Globus pallidus (tissue), 1 donor: ENCODE measurements around the gene PPP2CA.
"Not testable (repeated sequence)": the region's sequence is repeated elsewhere in the genome, so short reads cannot be mapped to it uniquely, and the experiment has no call there.

Experiments used
- DNase-seq: peaks from one replicate; pipeline ENCODE4 v3.0.0-alpha.2; 2015; ENCODE audit warnings: low spot score

PPP2CA gene

DNA sequence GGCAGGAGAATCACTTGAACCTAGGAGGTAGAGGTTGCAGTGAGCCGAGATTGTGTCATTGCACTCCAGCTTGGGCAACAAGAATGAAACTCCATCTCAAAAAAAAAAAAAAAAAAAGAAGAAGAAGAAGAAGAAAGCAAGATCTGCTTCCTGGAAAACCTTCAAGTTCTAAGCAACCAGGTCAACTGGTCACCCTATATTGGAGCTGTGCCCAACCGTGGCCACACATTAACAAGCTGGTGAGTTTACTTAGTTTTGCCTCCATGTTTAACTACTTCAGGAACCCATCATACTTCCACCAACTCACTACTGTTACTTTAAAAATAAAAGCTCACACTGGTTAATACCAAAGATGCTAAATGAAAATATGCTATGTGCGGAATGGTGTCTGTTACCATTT is 36.8 kb downstream of the PPP2CA start:
- DNase-seq, result no peak

DNA sequence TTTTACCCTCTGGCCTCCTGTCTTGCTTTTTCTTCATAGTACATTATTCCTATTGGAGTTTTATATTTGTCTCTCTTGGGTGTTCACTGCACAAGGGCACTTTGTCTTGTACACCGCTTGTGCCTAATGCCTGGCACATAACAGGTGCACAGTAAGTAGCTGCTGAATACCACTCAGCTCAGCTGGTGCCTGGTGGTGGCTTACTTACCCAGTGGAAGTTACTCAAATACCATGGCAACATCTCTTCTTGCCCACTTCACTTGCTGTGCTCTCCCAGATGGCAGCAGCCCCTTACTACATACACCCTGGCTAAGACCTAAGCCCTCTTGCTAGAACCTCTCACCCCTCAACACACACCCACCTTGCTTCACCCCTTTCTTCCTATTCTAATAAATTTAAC is 37.8 kb downstream of the PPP2CA start:
- DNase-seq, result no peak

DNA sequence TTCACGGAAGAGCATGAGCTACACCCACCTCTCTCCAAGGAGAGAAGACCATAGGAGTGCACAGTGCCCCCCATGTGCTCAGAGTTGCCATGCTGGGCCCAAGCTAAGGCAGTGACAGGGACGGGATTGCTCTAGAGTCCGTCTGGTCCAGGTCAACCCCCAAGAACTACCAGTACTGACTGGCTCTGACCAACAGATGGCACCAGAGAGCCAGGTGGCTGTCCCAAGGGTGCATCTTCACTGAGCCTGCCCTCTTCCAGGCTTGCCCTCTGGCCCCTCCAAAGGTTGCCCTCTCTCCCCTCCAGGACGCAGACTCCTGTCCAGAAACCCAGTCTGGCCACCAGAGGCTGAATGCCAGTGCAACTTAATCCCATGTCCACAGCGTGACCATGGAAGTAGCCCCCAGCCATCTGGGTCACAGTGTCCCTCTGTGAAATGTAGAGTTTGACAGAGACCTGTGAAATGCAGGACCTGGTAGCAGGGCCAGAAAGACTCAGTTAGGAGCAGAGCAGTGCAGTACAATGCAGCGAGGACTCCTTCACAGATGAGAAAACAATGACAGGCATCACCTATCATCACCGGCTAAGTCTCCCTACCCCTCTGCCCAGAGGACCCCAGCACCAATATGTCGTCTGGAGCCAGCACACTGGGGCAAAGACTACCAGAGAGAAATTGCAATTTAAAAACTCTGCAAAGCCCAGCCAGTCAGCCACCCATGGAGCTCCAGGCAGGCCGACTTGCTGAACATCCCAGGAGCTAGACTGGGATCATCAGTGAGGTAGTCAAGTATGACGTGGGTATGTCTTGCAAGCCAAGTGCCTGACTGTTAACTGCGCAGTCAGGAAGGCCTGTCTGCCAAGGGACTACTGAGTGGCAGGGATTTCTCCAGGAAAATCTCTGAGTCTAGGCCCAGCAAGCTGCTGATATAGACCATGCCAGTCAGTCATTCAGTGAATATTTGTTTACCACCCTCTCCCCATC is 41.4 kb downstream of the PPP2CA start:
- peak; percentile 60 for DNase-seq

DNA sequence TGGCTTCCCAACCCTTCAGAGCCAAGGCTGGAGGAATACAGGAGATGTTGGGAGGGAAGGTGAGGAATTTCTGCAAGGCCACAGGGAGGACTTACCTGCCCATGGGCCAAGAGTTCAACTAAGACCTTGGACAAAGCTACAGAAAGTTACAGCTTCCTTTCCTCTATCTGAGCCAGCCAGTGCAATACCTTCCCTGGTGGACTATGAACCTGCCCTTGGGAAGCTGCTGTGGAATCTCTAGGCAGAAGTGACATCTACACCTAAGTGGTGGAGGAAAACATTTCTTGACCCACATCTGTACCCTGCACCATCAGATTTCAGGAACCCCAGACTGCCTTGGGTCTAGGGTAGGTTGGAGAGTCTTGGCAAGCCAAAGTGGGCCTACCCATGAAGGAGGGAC is 42.4 kb downstream of the PPP2CA start:
- no peak for DNase-seq

DNA sequence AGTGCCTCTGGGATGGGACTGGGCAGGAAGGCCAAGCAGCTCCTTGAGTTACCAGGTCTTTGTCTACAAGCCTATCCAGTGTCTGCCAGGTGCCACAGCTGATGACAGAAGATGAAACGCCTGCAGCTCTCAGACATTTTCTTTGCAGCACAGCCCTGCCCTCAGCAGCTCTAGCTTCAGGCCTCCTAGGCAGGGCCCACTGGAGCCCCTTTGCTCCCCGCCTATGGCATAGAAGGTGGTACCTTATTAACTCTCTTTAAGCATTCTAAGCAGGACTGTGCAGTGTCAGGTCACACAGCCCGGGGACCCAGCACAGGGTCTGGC is 47.8 kb downstream of the PPP2CA start:
- no peak for DNase-seq

DNA sequence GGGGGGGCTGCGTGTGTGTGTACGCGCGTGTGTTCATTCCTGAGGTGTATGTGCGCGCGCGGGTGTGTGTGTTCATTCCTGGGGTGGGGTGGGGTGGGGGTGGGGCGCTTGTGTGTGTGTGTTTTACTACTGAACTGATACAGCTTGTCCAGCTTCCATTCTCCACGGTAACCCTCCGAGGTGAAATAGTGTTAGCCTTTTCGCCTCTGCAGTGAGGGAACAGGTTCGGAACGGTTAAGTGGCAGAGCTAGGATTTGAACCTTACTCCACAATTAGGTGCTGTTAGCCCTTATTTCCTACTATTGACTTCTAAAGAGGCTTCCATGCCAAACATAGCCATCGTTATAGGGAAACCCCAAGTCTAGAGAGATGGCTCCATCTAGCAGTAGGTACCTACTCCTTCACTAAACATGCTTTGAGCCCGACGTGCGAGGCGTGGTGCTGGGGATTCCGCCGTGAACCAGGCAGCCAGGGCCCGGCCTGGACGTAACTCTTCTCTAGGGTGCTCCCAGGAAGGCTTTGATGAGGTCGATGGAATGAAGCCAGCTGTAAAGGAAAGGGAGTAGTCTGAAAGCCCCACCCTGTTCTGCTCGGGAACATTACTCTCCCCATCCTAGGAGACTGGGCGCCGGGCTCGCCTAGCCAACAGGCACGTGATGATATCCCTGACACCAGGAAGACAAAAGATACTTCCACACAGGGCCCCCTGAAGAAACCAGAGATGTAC is 48.3 kb downstream of the PPP2CA start:
- DNase-seq, result no peak

DNA sequence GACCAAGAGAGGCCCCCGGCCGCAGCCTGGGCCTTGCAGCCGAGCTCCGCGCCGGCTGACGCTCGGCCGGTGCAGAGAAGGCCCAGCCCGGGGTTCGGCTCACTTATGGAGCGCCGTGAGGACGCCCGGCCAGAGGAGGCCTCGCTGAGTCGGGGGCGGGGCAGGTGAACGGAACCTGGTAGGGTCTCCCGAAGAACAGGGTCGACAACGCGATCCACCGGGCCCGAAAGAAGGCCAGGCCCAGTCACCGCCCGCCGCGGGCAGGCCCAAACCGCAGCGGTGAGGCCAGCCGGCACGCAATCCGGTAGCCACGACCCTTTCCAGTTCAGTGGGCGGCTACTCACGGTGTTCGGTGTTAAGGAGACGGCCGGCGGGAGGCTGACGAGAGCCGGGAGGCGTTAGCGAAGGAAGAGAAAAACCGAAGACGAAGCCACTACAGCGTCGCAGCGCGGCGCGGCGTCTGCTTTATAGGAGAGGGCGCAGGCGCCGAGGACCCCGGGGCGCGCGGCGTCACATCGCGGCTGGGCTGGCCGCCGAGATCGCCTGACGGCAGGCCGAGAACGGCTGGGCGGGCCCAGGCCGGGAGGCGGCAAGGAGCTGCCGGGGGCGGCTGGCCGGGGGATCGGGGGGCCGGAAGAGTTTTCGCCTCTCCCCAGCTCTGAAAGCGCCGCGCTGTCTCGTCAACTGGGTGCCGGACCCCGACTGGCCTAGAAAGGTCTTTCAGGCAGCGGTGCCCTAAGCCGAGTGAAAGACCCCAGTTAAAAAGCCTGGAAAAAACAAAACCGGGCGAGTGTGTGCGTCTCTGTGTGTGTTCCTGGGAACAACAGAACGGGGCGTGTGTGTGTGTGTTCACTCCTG is 49.1 kb downstream of the PPP2CA start, which contains the start of gene SKP1:
TSS of gene SKP1 (minus strand) at position 440 of the 858 bp plus-strand sequence. CDS start 2,928 bp downstream, outside the sequence.
- peak; percentile 79 for DNase-seq

DNA sequence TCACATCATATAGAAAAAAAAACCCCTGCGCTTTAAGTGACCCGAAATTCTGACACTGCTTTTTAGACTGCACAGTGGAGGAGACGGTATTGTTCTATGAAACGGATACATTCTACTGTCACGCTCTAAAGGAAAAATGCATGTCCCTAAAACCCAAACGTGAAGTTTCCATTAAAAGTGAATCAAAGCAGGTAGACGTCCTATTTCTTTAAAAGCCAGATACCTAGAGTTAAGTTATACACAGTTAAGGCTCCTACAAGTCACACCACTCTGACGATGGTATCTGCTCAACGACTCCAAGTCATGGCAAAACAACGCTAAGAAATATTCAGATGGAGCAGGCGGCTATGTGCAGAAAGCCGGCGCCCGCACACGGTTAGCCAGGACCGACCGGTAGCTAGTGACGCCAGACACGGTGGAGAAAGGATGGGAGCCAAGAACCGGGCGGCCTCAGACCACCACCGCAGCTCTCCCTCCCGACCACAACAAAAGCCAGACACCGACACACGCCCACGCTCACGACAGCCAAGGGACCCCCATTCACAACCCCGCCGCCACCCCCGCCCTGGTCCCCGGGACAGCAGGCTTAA is 49.9 kb downstream of the PPP2CA start:
- no peak for DNase-seq

DNA sequence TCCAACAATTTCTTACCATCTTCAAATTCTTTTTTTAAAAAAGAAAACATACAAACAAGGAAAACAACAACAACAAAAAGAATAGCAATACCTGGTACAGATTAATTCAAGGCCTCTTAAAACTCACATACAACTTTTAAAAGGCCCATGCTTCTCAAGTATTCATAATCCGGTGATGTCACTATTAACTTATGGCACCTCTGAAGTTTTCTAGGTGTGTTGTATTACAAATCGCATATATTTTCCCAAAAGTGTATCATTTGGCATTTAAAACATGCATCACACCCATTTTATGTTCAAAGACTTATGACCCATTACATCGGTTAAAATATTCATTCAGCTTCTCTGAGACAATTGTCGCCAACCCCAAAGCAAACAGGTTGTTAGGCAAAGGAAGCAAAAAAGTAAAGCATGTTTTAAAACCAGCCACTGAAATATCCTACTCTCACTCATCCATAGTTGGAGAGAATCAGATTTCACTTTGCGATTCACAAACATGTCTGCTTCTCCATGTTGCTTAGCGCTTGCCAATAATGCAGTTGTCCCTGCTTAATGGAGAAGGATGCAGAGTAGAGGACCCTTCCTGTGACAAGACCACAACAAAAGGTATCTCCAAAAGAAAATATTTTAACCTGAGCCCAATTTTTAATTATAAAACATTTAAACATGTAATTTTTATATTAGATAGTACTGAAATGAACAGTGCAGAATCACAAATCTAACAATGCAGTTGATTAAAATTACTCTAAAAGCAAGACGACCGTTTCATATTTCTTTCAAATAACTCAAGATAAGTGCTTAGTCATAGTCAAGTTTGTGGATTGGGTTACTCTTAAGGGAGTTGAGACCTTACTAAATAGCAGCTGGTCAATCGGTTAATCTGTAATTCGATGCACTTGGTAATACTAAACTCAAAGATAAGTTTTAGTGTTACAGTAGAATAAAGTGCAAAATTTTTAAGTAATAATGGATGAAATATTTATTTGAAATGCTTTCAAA is 50.7 kb downstream of the PPP2CA start:
- no peak for DNase-seq

DNA sequence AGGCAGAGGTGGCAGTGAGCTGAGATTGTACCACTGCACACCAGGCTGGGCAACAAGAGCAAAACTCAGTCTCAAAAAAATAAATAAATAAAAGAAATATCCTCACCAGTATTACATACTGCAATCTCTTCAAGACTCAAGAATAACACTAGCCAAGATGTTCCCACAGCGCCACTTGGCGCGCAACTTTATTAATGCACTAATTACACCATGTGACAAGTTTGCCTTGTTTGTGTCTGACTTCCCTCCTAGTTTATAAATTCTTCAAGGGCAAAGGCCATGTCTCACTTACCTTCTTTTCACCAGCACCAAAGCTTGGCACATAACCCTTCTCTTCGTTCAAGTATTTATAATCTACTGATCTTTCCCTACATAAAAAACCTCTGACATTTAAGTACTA is 53.9 kb downstream of the PPP2CA start:
- no peak for DNase-seq

DNA sequence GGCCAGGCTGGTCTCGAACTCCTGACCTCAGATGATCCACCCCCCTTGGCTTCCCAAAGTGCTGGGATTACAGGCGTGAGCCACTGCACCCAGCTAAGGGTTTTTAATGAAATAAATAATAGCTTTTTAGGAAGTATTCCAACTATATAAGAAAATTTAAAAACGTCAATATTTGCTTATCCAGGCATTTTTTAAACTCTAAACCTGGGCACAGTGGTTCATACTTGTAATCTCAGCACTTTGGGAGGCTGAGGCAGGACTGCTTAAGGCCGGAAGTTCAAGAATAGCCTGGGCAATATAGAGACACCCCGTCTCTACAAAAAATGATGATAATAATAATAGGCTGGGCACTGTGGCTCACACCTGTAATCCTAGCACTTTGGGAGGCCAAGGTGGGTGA is 63.3 kb downstream of the PPP2CA start:
- DNase-seq, result no peak

DNA sequence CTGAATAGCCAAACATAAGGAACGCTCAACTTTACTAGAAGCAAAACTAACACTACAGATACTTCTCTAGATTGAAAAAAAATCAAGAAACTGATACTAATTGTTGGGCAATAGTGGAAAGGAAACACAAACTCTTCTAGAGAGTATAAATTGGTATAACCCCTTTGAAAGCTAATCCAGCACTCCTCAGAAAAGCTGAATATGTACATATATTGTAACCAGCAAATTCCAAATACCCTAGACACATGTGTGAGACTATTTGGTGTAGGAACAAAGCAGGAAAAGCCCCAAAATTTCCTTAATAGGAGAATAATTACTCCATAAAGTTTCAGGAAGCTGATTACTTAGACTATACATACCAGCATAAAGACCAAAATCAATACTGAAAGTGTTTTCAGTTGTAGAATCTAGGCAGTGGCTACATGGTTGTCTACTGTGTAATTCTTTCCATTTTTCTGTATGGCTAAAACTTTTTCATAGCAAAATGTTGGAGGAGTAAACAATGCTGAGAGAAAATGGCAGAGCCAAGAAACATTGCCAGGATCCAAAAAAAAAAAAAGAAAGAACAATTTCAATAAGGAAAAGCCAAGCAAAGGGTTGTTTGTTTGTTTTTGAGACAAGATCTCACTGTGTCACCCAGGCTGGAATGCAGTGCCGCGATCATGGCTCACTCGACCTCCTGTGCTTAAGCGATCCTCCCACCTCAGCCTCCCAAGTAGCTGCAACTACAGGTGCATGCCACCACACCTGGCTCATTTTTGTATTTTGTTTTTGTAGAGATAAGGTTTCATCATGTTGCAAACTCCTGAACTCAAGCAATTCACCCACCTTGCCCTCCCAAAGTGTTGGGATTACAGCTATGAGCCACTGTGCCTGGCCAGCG is 64.1 kb downstream of the PPP2CA start:
- no peak for DNase-seq

DNA sequence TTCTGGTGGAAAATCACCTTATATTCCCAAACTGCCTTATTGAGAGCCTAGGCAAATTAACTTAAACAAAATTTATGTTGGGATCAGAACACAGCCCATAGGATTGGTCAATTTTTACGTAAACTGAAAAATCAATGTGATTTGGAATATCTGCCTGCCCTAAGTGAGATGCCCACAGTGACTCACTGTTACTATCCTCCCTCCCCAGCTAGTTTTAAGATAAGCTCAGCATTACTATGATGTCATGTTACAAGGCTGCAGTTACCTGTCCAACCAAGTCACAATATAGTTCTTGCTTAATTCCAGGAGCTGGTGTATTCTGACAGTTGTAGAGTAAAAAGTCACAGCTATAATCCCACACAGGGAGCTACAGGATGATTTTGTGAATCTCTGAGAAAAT is 72.2 kb downstream of the PPP2CA start:
- no peak for DNase-seq

DNA sequence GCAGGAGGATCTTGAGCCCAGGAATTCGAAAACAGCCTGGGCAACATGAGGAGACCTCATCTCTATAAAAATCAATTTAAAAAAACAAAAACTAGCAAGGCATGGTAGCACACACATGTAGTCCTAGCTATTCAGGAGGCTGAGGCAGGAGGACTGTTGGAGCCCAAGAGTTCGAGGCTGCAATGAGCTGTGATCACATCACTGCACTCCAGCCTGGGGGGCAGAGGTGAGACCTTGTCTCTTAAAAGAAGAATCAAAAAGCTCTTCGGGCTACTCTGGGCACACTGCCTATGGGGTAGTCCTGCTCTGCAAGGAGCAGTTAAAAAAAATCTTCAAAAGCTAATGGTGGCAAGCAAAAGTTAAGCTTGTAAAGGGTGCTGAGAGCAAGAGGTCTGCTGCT is 72.6 kb downstream of the PPP2CA start:
- no peak for DNase-seq

DNA sequence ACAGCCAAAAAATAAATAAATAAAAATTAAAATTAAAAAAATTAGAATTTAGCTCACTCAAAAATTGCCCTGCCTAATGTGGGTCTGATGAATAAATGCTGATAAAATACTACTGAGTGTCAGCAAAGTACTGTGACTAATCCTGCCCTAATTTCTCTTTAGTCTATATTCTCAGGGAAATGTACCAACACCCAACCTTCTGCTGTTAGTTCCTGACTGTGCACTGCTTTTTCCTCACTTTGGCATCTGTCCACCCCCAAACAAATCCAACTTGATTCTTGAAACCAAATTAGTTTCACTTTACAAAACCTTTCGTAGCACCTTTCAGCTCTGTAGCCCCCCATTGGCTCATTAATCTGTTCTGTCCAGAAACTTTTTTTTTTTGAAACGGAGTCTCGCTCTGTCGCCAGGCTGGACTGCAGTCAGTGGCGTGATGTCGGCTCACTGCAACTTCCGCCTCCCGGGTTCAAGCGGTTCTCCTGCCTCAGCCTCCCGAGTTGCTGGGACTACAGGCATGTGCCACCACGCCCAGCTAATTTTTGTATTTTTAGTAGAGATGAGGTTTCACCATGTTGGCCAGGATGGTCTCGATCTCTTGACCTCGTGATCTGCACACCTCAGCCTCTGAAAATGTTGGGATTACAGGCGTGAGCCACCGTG is 73.6 kb downstream of the PPP2CA start:
- not testable (repeated sequence) for DNase-seq

DNA sequence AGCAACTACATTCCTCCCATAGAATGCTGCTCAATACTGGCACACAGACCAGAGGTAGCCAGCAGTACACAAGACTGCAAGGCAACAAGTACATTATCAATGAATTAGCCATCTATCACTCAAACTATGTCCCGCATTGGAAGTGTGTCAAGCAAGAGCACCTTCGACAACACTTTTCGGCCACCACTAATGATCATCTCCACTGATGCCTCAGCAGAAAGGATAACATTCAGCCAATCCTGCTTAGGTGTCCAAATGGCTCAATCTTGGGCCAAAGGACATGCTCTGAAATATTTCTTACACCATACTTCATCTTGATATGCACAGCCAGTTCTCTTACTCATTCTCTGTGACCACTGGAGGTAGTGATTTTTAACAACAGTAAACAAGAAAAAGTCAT is 74.2 kb downstream of the PPP2CA start:
- DNase-seq, result no peak

DNA sequence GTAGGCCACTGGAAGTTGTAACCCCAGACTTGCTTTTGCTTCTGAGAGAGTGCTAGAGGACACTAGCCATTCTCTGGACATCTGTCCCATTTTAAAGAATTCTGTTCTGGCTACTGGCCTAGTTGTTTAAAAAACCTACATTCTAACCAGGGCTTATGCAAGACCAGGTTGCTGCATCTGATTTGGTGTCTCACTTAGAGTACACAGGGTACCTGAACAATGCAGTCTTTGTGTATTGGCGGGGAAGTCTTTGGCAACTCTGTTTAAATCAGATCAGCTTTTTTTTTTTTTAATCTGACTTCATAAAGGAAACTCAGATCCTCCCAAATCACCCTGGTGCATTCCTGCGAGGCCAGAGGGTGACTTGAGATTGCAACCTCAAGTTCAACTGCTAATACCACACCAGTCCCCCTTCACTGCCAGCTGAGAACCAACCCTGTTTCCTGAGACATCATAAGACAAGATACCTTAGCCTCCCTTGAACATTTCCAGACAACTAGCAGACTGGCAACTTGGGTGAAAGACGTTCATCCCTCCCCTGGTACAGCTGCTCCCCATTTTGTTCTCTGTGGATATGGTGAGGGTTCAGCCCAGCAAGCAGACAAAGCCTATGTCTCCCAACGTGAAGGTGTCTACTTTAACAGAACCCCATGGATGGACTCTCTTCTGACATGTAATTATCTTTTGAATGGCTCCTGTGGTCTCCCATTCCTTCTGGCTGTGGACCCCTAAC is 76.1 kb downstream of the PPP2CA start:
- peak; percentile 62 for DNase-seq

DNA sequence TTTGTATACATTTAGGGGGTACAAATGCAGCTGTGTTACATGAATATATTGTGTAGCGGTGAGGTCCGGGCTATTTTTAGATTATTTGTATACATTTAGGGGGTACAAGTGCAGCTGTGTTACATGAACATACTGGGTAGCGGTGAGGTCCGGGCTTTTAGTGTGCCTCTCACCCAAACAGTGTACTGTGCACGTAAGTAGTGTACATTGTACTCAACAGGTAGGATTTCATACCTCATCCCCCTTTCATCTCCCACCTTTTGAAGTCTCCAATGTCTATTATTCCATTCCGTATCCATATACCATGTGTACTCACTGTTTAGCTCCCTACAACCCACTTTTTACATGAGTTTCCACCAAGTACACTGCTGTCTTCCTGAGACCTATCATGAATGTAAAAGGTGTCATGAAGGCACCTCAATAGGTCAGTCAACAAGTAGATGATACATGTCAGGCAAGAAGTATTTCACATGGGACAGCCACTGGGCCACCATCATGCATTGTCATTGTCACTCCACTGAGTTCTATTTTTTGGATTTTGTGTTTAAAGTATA is 76.8 kb downstream of the PPP2CA start:
- no peak for DNase-seq
